Measurements from ENCODE around the gene INVS.

The INVS gene

GRCh38 chr9:100292414-100292813 is 193.4 kb downstream of the INVS start:
- TF ChIP-seq CTCF (IDR thresholded peaks at IDR 0.05; ENCODE audit: control insufficient read depth, extremely low read depth, insufficient read depth): no peak
- no peak for DNase-seq (ENCODE audit: low read depth)

GRCh38 chr9:100294341-100294740 is 195.3 kb downstream of the INVS start:
- no peak overlapping the region for H3K4me3 ChIP-seq (ENCODE audit: low read depth, low read length)
- TF ChIP-seq CTCF (IDR thresholded peaks at IDR 0.05; ENCODE audit: control insufficient read depth, extremely low read depth, insufficient read depth): no peak
- DNase-seq (ENCODE audit: low read depth): no peak

More at GRCh38 chr9:100292414-100292813, 193.4 kb downstream of the INVS start:
- H3K4me3 ChIP-seq (ENCODE audit: low read depth, low read length): no peak overlapping the region

- no peak overlapping the region for H3K4me3 ChIP-seq (ENCODE audit: low read depth, low read length)
- no peak for TF ChIP-seq CTCF (IDR thresholded peaks at IDR 0.05; ENCODE audit: control insufficient read depth, extremely low read depth, insufficient read depth)
- DNase-seq (ENCODE audit: low read depth): no peak
Measured at GRCh38 chr9:100294806-100295205, 195.8 kb downstream of the INVS start.

- TF ChIP-seq CTCF (IDR thresholded peaks at IDR 0.05; ENCODE audit: control insufficient read depth, extremely low read depth, insufficient read depth): no peak
- DNase-seq (ENCODE audit: low read depth): peak; percentile 48
Measured at GRCh38 chr9:100295240-100295639, 196.2 kb downstream of the INVS start.

GRCh38 chr9:100296407-100296806 is 197.4 kb downstream of the INVS start:
- no peak for TF ChIP-seq CTCF (IDR thresholded peaks at IDR 0.05; ENCODE audit: control insufficient read depth, extremely low read depth, insufficient read depth)
- H3K4me3 ChIP-seq (ENCODE audit: low read depth, low read length): no peak overlapping the region
- DNase-seq (ENCODE audit: low read depth): no peak

More at GRCh38 chr9:100295240-100295639, 196.2 kb downstream of the INVS start:
- H3K4me3 ChIP-seq (ENCODE audit: low read depth, low read length): no peak overlapping the region

GRCh38 chr9:100298378-100298777 is 199.3 kb downstream of the INVS start:
- no peak for TF ChIP-seq CTCF (IDR thresholded peaks at IDR 0.05; ENCODE audit: control insufficient read depth, extremely low read depth, insufficient read depth)
- no peak for DNase-seq (ENCODE audit: low read depth)
- H3K4me3 ChIP-seq (ENCODE audit: low read depth, low read length): no peak overlapping the region

GRCh38 chr9:100303747-100304146 is 204.7 kb downstream of the INVS start:
- DNase-seq (ENCODE audit: low read depth): no peak
- no peak for TF ChIP-seq CTCF (IDR thresholded peaks at IDR 0.05; ENCODE audit: control insufficient read depth, extremely low read depth, insufficient read depth)
- no peak overlapping the region for H3K4me3 ChIP-seq (ENCODE audit: low read depth, low read length)

All from LNCaP clone FGC (cell line).